Endothelial cell of umbilical vein (primary cell): ENCODE measurements around the gene PWP1. TPM values are rescaled to one million over a fixed set of nuclear protein-coding genes. Genes with fewer than 3 reads are reported as not detected.

Experiments used
- BruUV-seq: library from RNA; stranded (reverse); fragments of 400-500 nt; replicated peaks from 2 replicates; lab custom pipeline; 2021; lab: Mats Ljungman, UMichigan
- CTCF ChIA-PET: fragments of 300-600, 350-600 bp; sonication (Branson Sonifier 250); formaldehyde crosslinking; loops from one replicate; lab custom pipeline; 2021; ENCODE audit warnings: antibody characterized with exemption, inconsistent platforms; lab: Charles Lee
- POLR2A ChIA-PET: fragments of 300-600, 350-600 bp; sonication (Branson Sonifier 250); formaldehyde crosslinking; loops from one replicate; lab custom pipeline; 2021; ENCODE audit warnings: antibody characterized with exemption, inconsistent platforms; lab: Charles Lee
- DNase-seq: peaks from one replicate; pipeline ENCODE4 v3.0.0-alpha.2; 2011; ENCODE audit warnings: low read depth, low spot score
- FAIRE-seq: peaks from 2 replicates; lab custom pipeline; 2011; peaks lifted over from hg19 to GRCh38; lab: Jason Lieb, UNC
- H2AFZ ChIP-seq: 2 replicates; pipeline ENCODE4 v1.6.0; 2012; ENCODE audit warnings: low read depth, low read length, control low read depth, inconsistent platforms
- H3K27ac ChIP-seq: 2 replicates; pipeline ENCODE4 v1.5.1; 2011; ENCODE audit warnings: low read depth, mild to moderate bottlenecking, control low read depth, low read length, moderate library complexity; ENCODE audit not compliant: insufficient read depth
- H3K27me3 ChIP-seq, 2 experiments: 2 replicates each; pipeline versions ENCODE4 v1.6.0 to v1.6.1; 2011; ENCODE audit warnings: low read length in 2 of 2, mixed read lengths in 1 of 2; ENCODE audit not compliant: control insufficient read depth in 2 of 2, insufficient read depth in 2 of 2
- H3K36me3 ChIP-seq, 2 experiments: 2 replicates in 1 of 2; 3 replicates in 1 of 2; pipeline ENCODE4 v1.5.1; 2011; ENCODE audit warnings: low read length in 2 of 2, mild to moderate bottlenecking in 1 of 2, moderate library complexity in 1 of 2; ENCODE audit not compliant: control insufficient read depth in 2 of 2, insufficient read depth in 2 of 2; ENCODE audit errors: extremely low read depth in 1 of 2
- H3K4me1 ChIP-seq: 3 replicates; pipeline ENCODE4 v1.5.1; 2011; ENCODE audit warnings: mild to moderate bottlenecking, low read length; ENCODE audit not compliant: control insufficient read depth, insufficient read depth; ENCODE audit errors: extremely low read depth
- H3K4me2 ChIP-seq: 2 replicates; pipeline ENCODE4 v1.6.1; 2011; ENCODE audit warnings: low read length, control low read depth, mixed read lengths; ENCODE audit not compliant: insufficient read depth
- H3K4me3 ChIP-seq, 3 experiments: fragments of 200-600 bp in 1 of 3; sonication (generic), shearing (Covaris generic) in 1 of 3; replicated peaks in 1 of 3; 2 replicates each; pipeline ENCODE4 v1.5.1; 2011 to 2016; ENCODE audit warnings: control low read depth in 3 of 3, low read length in 3 of 3, mild to moderate bottlenecking in 2 of 3, inconsistent platforms in 1 of 3, low read depth in 1 of 3, moderate library complexity in 1 of 3; ENCODE audit not compliant: insufficient read depth in 1 of 3
- H3K79me2 ChIP-seq: 2 replicates; pipeline ENCODE4 v1.6.0; 2012; ENCODE audit warnings: low read length, inconsistent platforms; ENCODE audit not compliant: control insufficient read depth, insufficient read depth
- H3K9ac ChIP-seq: replicated peaks from 2 replicates; pipeline ENCODE3; 2011; ENCODE audit warnings: low read length, control low read depth; ENCODE audit not compliant: insufficient read depth; ENCODE audit errors: extremely low read depth
- H3K9me1 ChIP-seq: replicated peaks from 3 replicates; pipeline ENCODE4 v1.6.0; 2011; ENCODE audit warnings: mild to moderate bottlenecking, low read length; ENCODE audit not compliant: control insufficient read depth, insufficient read depth; ENCODE audit errors: extremely low read depth
- H3K9me3 ChIP-seq: replicated peaks from 2 replicates; pipeline ENCODE4 v1.5.1; 2012; ENCODE audit warnings: low read length, inconsistent platforms; ENCODE audit not compliant: control insufficient read depth, insufficient read depth
- H4K20me1 ChIP-seq: replicated peaks from 2 replicates; pipeline ENCODE3; 2011; ENCODE audit warnings: mild to moderate bottlenecking, low read length; ENCODE audit not compliant: control insufficient read depth, insufficient read depth; ENCODE audit errors: extremely low read depth
- EZH2 ChIP-seq: IDR thresholded peaks from 2 replicates; pipeline ENCODE4 v1.6.1; 2012; ENCODE audit warnings: borderline replicate concordance, low read depth, mild to moderate bottlenecking, moderate library complexity, low read length, inconsistent platforms; ENCODE audit not compliant: severe bottlenecking
- FOS ChIP-seq: IDR thresholded peaks from 2 replicates; pipeline ENCODE4 v1.6.1; 2011; ENCODE audit warnings: mild to moderate bottlenecking, low read length, moderate library complexity, borderline replicate concordance; ENCODE audit not compliant: insufficient read depth
- GATA2 ChIP-seq: IDR thresholded peaks from 2 replicates; pipeline ENCODE4 v1.7.0; 2011; ENCODE audit warnings: low read depth, mild to moderate bottlenecking, moderate library complexity, mixed read lengths, low read length; ENCODE audit not compliant: insufficient read length, insufficient read depth
- JUN ChIP-seq: IDR thresholded peaks from 2 replicates; pipeline ENCODE4 v1.6.1; 2011; ENCODE audit warnings: borderline replicate concordance, low read depth; ENCODE audit not compliant: insufficient read length, insufficient read depth
- MAX ChIP-seq: IDR thresholded peaks from 2 replicates; pipeline ENCODE4 v1.6.1; 2011; ENCODE audit not compliant: insufficient read depth, insufficient read length
- MYC ChIP-seq: IDR thresholded peaks from one replicate; pipeline ENCODE4 v1.6.1; 2011; ENCODE audit warnings: mild to moderate bottlenecking, low read depth, low read length
- POLR2A ChIP-seq: IDR thresholded peaks from 2 replicates; pipeline ENCODE4 v1.6.1; 2012; ENCODE audit warnings: low read depth, mild to moderate bottlenecking, control low read depth, low read length
- POLR2AphosphoS5 ChIP-seq: IDR thresholded peaks from 2 replicates; pipeline ENCODE4 v1.6.1; 2012; ENCODE audit warnings: low read depth, mild to moderate bottlenecking, control low read depth, low read length, moderate library complexity; ENCODE audit not compliant: insufficient read depth
- dilution Hi-C: fragments of 300-500 bp; cut with MboI; formaldehyde crosslinking; loops from one replicate; pipeline ENCODE4 v1.15.0; 2019; ENCODE audit warnings: low sequenced_read_pairs; ENCODE audit not compliant: extremely low pct_ligation_motif_present
- intact Hi-C: fragments of 100-400 bp; cut with micrococcal nuclease; formaldehyde crosslinking; loops from one replicate; pipeline ENCODE4 v1.10.0; 2022
- polyA plus RNA-seq, 4 experiments: library from polyadenylated mRNA; depleted of rRNA in 3 of 4; stranded (reverse) in 3 of 4; unstranded in 1 of 4; fragments of >200 nt; gene quantifications; 2 replicates each; pipeline versions ENCODE4 v1.2.1 to v1.2.3, GENCODE V29; 2011 to 2012; ENCODE audit warnings: missing spikeins in 1 of 4
- total RNA-seq: library from RNA; stranded (reverse); gene quantifications from 2 replicates; pipeline ENCODE4 v1.2.3, GENCODE V29; 2021
- TF ChIP-seq, protein P1 (sequence below), 2 donors: IDR thresholded peaks; 1 replicate in 1 of 2; 2 replicates in 1 of 2; pipeline ENCODE4 v1.5.1; 2011; ENCODE audit warnings: low read length in 2 of 2, mild to moderate bottlenecking in 2 of 2, moderate library complexity in 2 of 2, control low read depth in 1 of 2, inconsistent platforms in 1 of 2, low read depth in 1 of 2; ENCODE audit not compliant: insufficient read depth in 1 of 2; ENCODE audit errors: extremely low read depth in 1 of 2

PWP1 gene
- total and polyA plus RNA-seq, 2 donors (not counting 3 experiments of a cell fraction or from before 2014, with no cell fraction given): 70.8 to 154 TPM

- Histone ChIP-seq H3K9me1 (no peaks in the 10 kb centered on the region), H2AFZ (no peak overlapping the region), H3K9me3 (no peaks in the 10 kb centered on the region), H3K4me2 (no peak overlapping the region), H3K4me1 (no peaks in the 10 kb centered on the region), H4K20me1 (no peaks in the 10 kb centered on the region), H3K4me3 (no peak overlapping the region), H3K79me2 (no peaks in the 10 kb centered on the region), H3K27me3 (no peaks in the 10 kb centered on the region), H3K27ac (no peak overlapping the region), H3K9ac (no peak overlapping the region), H3K36me3 (no peaks in the 10 kb centered on the region)
- TF ChIP-seq POLR2AphosphoS5 (no peak), EZH2 (no peak), MYC (no peak), MAX (no peak), GATA2 (no peak), FOS (no peak), POLR2A (no peak), JUN (no peak)
- TF ChIP-seq, protein P1, sequence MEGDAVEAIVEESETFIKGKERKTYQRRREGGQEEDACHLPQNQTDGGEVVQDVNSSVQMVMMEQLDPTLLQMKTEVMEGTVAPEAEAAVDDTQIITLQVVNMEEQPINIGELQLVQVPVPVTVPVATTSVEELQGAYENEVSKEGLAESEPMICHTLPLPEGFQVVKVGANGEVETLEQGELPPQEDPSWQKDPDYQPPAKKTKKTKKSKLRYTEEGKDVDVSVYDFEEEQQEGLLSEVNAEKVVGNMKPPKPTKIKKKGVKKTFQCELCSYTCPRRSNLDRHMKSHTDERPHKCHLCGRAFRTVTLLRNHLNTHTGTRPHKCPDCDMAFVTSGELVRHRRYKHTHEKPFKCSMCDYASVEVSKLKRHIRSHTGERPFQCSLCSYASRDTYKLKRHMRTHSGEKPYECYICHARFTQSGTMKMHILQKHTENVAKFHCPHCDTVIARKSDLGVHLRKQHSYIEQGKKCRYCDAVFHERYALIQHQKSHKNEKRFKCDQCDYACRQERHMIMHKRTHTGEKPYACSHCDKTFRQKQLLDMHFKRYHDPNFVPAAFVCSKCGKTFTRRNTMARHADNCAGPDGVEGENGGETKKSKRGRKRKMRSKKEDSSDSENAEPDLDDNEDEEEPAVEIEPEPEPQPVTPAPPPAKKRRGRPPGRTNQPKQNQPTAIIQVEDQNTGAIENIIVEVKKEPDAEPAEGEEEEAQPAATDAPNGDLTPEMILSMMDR (IDR thresholded peaks at IDR 0.05; ENCODE audit: extremely low read depth in 1 of 2, insufficient read depth in 1 of 2, low read depth in 1 of 2, low read length in 2 of 2): no peak
- no peak for FAIRE-seq
- ChIA-PET CTCF (no interaction called here), POLR2A (no interaction called here)
- DNase-seq: no peak
- dilution Hi-C loops (no loop called here), intact Hi-C loops (no loop called here)
- no TSS peak for BruUV-seq
Observed at GRCh38 chr12:107653519-107653918, 32.1 kb upstream of the PWP1 start.
